Measurements from ENCODE around the gene CERS6.

Gene CERS6

DNA sequence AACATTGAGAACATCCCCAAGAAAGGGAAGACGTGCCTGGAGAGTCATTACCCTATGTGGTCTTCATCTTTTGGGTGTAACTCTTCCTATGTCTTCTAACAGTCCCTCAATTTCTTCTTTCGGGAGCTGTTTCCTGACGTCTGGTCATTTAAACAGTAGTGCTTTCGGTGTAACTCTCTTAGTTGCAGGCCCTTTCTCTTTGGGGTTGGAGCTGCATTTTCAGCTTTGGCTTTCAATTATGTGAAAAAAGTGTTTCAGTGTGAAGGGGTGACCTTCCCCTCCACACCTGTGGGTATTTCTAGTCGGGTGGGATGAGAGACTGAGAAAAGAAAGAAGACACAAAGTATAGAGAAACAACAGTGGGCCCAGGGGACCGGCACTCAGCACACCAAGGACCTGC lies 105.9 kb downstream of the CERS6 start:
- H3K4me3 ChIP-seq (ENCODE audit: low read depth, low read length): no peak overlapping the region
- TF ChIP-seq, protein P1, sequence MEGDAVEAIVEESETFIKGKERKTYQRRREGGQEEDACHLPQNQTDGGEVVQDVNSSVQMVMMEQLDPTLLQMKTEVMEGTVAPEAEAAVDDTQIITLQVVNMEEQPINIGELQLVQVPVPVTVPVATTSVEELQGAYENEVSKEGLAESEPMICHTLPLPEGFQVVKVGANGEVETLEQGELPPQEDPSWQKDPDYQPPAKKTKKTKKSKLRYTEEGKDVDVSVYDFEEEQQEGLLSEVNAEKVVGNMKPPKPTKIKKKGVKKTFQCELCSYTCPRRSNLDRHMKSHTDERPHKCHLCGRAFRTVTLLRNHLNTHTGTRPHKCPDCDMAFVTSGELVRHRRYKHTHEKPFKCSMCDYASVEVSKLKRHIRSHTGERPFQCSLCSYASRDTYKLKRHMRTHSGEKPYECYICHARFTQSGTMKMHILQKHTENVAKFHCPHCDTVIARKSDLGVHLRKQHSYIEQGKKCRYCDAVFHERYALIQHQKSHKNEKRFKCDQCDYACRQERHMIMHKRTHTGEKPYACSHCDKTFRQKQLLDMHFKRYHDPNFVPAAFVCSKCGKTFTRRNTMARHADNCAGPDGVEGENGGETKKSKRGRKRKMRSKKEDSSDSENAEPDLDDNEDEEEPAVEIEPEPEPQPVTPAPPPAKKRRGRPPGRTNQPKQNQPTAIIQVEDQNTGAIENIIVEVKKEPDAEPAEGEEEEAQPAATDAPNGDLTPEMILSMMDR (conservative IDR thresholded peaks at IDR 0.05; ENCODE audit: low read depth, low read length): no peak
- DNase-seq (ENCODE audit: low read depth): no peak

DNA sequence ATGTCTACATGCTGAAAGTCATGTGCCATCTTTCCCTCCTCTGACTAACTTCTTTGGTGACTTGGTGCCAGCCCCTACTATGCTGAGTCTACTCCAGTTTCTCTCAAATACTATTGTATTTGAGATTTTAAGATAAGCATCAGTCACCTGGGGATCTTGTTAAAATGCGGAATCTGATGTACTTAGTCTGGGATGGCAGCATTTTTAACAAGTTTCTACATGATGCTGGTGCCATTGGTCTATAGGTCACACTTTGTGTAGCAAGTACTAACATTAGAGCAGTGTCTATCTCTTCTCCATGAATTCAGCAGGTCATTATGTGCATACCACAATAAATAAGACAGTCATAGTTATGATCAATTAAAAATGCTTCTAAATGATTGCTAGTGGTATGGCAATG lies 106.9 kb downstream of the CERS6 start:
- TF ChIP-seq, protein P1 (conservative IDR thresholded peaks at IDR 0.05; ENCODE audit: low read depth, low read length): no peak
- DNase-seq (ENCODE audit: low read depth): no peak
- no peak overlapping the region for H3K4me3 ChIP-seq (ENCODE audit: low read depth, low read length)

DNA sequence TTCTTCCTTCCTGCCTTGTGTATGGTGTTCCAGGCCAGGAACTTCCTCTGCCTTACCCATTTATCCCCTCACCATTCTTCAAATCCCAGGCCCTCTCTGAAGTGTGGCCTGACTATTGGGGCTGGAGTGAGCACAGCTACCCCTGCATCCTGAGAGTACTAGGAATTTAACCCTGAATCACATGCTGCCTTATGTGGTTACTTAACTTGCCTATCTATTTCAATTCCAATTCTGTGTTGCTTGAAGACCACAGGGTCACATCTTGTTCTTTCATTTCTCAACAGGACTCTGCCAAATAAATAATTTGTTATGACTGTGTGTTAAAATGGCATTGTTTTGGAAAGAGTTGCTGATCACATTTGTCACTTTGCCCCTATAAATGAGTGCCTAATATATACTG lies 108.6 kb downstream of the CERS6 start:
- TF ChIP-seq, protein P1 (conservative IDR thresholded peaks at IDR 0.05; ENCODE audit: low read depth, low read length): no peak
- no peak overlapping the region for H3K4me3 ChIP-seq (ENCODE audit: low read depth, low read length)
- DNase-seq (ENCODE audit: low read depth): peak; percentile 83

DNA sequence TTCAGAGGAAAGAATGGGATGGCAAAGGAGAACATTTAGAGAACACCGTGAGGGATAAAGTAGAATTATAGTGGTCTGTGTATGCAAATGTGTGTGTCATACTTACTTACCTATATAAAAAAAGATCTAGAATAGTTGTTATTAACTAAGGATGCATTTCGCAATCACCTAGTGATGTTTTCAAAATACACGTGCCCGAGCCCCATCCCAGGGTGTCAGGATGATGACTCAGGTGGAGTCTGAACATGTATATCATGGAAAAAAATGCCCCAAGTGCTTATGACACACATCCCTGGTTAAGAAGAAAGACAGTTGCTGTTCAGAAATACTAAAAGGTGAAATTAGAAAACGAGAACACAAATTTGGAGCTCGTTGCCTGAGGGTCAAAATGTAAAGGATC lies 109.0 kb downstream of the CERS6 start:
- TF ChIP-seq, protein P1 (conservative IDR thresholded peaks at IDR 0.05; ENCODE audit: low read depth, low read length): no peak
- H3K4me3 ChIP-seq (ENCODE audit: low read depth, low read length): no peak overlapping the region
- peak; percentile 94 for DNase-seq (ENCODE audit: low read depth)

DNA sequence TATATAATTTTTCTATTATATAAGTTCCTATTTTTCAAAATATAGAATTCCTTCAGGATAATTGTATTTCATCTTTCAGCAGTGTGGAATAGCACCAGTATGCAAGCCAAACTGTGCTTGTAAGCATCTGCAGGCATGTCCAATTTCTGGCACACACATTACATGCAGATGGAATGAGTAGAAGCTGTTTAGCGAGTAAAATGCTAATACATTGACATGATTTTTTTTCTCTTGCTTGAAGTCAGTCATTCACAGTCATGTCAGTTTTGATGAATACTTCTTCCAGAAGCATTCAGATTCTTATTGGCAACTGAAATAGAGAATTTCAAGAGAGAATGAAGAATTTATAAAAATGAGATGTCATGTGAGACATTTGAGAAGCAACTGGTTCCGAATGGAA lies 109.4 kb downstream of the CERS6 start:
- TF ChIP-seq, protein P1 (conservative IDR thresholded peaks at IDR 0.05; ENCODE audit: low read depth, low read length): no peak
- peak; percentile 37 for DNase-seq (ENCODE audit: low read depth)
- no peak overlapping the region for H3K4me3 ChIP-seq (ENCODE audit: low read depth, low read length)

DNA sequence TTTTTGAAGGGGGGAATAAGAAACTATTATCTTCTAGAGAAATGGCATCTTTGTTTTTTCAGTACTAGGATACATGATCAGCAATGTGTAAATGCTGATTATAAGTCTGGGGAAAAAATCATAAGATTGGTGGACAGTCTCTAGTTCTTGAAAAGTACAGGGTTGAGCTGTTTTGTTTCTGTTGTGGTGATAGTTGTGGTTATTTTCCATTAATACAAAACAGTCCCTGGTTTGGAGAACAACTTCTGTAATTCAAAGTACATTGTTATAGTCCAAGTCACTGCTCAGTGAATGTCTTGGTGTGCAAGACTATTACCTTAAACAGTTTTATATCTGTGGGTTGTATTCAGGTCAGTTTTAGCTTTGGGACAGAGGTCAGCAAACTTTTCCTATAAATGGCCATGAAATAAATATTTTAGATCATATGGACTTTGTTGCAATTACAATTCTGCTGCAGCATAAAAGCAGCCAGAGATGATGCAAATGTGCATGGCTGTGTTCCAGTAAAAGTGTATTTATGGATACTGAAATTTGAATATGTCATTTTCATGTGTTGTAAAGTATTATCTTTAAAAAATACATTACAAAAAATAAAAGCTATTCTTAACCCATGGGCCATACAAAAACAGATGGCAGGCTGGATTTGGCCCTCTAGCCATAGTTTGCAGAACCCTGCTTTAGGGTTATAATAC lies 111.0 kb downstream of the CERS6 start:
- TF ChIP-seq, protein P1 (conservative IDR thresholded peaks at IDR 0.05; ENCODE audit: low read depth, low read length): no peak
- DNase-seq (ENCODE audit: low read depth): peak; percentile 47

DNA sequence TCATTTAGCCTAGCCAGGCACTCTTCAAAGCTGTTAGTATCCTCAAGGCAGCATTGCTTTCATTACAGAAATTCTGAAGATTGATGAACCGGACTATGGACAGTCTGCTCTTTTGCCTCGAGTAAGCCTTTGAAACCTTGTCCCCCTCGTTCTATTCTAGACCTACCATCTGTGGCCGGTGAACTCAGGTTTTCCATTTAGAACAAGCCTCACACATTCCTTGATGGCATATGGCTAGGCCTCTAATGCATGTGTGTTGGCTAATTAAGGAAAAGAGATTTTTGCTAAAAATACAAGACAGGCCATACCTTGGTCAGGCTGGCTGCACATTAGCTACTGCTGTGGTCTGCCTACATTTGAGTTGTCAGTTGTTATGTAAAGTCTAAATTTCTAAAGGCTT lies 111.8 kb downstream of the CERS6 start:
- DNase-seq (ENCODE audit: low read depth): no peak
- TF ChIP-seq, protein P1 (conservative IDR thresholded peaks at IDR 0.05; ENCODE audit: low read depth, low read length): no peak
- no peak overlapping the region for H3K4me3 ChIP-seq (ENCODE audit: low read depth, low read length)

More for the DNA sequence above, 111.0 kb downstream of the CERS6 start:
- no peak overlapping the region for H3K4me3 ChIP-seq (ENCODE audit: low read depth, low read length)

Data from choroid plexus epithelial cell (primary cell).